Skin epidermis (tissue), 12 donors: ENCODE measurements around the gene IL31.
"Not testable (repeated sequence)": the region's sequence is repeated elsewhere in the genome, so short reads cannot be mapped to it uniquely, and the experiment has no call there.

Experiments
- H3K27ac ChIP-seq, 21 experiments: fragments of 200-600 bp; sonication (generic) in 11 of 21; one replicate each; pipeline ENCODE4 v1.5.0; 2020; ENCODE audit warnings: mild to moderate bottlenecking in 3 of 21, inconsistent platforms in 2 of 21, moderate library complexity in 2 of 21
- H3K4me3 ChIP-seq, 7 experiments: fragments of 200-600 bp; sonication (generic) in 2 of 7; one replicate each; pipeline ENCODE4 v1.5.0; 2020; ENCODE audit warnings: inconsistent platforms in 2 of 7, mild to moderate bottlenecking in 2 of 7, moderate library complexity in 1 of 7

Gene IL31

DNA sequence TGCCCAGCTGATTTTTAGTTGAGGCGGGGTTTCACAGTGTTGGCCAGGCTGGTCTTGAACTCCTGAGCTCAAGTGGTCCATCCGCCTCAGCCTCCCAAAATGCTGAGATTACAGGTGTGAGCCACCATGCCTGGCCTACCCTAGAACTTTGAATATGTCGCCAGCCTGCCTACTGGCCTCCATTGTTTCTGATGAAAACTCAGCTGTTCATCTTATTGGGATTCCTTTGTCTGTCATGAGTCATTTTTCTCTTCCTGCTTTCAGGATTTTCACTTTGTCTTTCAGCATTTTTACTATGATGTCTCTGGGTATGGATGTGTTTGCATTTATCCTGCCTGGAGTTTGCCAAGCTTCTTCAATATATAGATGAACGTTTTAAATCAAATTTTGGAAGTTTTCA is 21.4 kb upstream of the IL31 start:
- Histone ChIP-seq H3K4me3 (no peak overlapping the region), H3K27ac (no peak overlapping the region)

GRCh38 chr12:122194804-122195203 is 20.8 kb upstream of the IL31 start:
- Histone ChIP-seq H3K4me3 (no peak overlapping the region), H3K27ac (no peak overlapping the region)

DNA sequence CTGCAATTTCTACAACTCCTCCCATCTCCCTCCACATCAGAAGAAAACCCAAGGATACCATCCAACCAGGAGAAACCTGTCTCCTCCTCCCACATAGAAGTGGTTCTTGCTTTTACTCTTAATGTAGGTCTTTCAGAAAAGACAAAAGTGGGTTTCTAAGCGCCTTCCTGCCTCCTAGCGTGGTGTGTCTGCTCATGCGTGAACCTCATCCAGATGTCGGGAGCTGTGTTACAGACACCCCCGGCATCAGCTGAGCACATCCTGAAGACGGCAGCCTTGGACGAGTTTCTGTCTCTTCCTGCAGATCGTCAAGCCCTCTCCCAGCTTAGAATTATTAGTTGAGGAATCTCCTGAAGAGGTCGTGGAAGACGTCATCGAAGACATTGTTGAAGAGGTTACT is 18.4 kb upstream of the IL31 start:
- no peak overlapping the region for H3K4me3 ChIP-seq
- H3K27ac ChIP-seq, result no peak overlapping the region

- no peak overlapping the region for H3K27ac ChIP-seq
- no peak overlapping the region for H3K4me3 ChIP-seq
Observed at GRCh38 chr12:122190842-122191668, 17.0 kb upstream of the IL31 start.

GRCh38 chr12:122189626-122190475 is 15.8 kb upstream of the IL31 start:
- Histone ChIP-seq H3K27ac (no peak overlapping the region), H3K4me3 (no peak overlapping the region)

DNA sequence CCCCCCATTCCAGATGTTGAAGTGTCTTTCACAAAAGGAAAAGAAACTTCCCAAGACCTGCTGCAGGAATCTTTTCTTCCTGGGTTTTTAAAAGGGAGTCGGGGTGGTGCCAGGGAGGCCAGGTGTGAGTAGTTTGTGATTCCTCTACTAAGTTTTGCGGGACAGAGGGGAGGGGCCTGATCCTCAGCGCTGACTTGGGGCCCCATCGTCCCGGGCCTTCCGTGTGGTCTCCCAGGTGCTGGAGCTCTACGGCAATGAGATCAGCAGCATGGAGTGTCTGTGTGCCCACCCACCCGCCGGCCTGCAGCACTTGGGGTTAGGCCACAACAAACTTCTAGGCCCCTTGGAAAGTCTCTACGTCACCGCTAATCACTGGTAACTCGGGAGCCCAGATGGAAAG is 13.4 kb upstream of the IL31 start:
- no peak overlapping the region for H3K27ac ChIP-seq
- no peak overlapping the region for H3K4me3 ChIP-seq

DNA sequence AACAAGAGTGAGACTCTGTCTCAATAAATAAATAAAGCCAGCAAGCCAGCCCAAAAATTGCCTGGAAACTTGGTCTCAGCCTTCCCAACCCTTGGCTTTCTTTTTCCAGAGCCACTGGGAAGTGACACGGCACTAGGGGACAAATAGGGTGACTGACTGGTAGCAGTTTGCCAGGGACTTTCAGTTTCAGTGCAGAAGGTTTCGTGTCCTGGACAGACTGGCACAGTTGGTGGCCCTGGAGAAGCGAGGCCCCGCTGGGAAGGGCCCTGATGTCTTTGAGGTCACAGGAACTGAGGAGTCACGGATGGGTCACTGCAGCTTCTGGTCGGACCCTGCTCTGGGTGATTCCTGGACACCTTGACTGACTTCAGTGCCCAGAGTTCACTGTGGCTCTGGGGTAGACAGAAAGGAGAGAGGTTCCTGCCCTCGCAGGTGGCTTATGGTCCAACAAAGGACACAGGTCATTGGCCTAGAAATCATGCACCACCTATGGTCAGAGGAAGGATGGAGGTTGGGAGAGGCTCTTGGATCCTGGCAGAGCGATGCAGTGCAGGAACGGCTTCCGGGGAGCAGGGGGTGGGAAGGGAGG is 11.6 kb upstream of the IL31 start:
- no peak overlapping the region for H3K4me3 ChIP-seq
- no peak overlapping the region for H3K27ac ChIP-seq

DNA sequence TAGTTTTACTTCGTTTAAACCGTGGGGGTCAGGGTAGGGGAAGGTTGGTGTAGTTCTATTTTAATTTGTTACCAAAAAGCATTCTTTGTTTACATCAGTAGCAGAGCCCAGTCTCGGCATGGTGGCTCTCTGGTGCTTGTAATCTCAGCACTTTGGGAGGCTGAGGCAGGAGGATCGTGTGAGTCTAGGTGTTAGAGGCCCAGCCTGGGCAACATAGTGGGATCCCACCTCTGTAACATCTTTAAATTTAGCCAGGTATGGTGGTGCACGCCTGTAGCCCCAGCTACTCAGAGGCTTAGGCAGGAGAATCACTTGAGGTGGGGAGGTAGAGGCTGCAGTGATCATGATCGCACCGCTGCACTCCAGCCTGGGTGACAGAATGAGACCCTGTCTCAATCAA is 11.1 kb upstream of the IL31 start:
- no peak overlapping the region for H3K4me3 ChIP-seq
- no peak overlapping the region for H3K27ac ChIP-seq

- no peak overlapping the region for H3K27ac ChIP-seq
- H3K4me3 ChIP-seq, result no peak overlapping the region
Observed at GRCh38 chr12:122184517-122184916, 10.5 kb upstream of the IL31 start.

DNA sequence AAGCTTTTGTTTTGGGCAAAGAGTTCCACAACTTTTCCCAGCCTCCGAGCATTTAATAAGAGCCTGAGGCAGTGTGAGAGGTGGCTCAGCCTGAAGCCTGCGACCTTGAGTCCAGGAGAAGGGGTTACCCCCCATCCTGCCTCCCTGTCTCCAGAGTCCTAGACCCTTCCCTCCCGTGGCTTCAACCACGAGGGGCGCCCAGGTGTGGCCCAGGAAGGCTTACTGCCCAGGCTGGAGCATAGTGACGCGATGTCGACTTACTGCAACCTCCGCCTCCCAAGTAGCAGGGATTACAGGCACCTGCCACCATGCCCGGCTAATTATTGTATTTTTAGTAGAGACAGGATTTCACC is 9.5 kb upstream of the IL31 start:
- H3K4me3 ChIP-seq, result peak overlapping the region; percentile 37 to 60 (median 48)
- peak overlapping the region in 4 of 21 experiments; percentile 4 to 67 (median 48) for H3K27ac ChIP-seq

DNA sequence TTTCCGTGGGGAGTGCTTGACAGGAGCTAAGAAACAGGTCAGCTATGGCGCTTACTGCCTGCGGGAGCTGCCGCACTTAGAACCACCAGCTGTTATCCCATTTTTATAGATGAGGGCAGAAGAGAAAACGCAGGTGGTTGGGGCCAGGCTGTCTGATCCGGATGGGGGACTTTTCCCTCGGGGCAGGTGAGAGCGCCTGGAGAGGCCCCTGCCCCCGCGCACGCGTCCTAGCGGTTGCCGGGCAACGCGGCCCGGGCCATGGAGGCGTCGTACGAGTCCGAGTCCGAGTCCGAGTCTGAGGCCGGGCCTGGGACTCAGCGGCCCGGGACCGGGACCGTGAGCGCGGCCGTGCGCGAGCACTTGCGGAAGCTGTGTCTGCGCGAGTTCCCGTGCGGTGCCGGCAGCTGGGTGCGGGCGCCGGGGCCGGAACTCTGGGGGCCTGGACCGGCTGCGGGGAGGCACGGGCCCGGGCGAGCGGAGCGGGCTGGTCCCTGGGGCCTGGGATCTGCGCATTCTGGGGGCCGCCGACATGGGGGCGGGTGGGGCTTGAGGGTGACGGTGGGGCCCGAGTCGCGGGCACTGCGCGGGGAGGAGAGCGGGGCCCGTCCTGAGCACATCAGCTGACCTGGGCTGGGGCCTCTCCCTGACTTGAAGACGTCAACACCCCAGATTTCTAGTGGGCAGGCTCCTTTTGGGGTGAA is 9.0 kb upstream of the IL31 start, which contains the start of gene LRRC43:
Gene LRRC43 (plus strand): TSS at position 237 of the 701 bp plus-strand sequence. CDS start 22 bp downstream, at position 259.
- Histone ChIP-seq H3K4me3 (peak within 1 kb of the TSS; percentile 37 to 60 (median 48)), H3K27ac (peak within 1 kb of the TSS in 11 of 21 experiments; percentile 4 to 67 (median 39))

- H3K4me3 ChIP-seq, result not testable (repeated sequence)
Observed at GRCh38 chr12:122176473-122176872, 2.5 kb upstream of the IL31 start.

GRCh38 chr12:122172262-122172939 is 1.6 kb downstream of the IL31 start:
- H3K4me3 ChIP-seq, result no peak overlapping the region
- no peak overlapping the region for H3K27ac ChIP-seq

More at GRCh38 chr12:122176473-122176872, 2.5 kb upstream of the IL31 start:
- H3K27ac ChIP-seq, result not testable (repeated sequence)

GRCh38 chr12:122171399-122171798 is 2.6 kb downstream of the IL31 start:
- no peak overlapping the region for H3K27ac ChIP-seq
- H3K4me3 ChIP-seq, result no peak overlapping the region

GRCh38 chr12:122168492-122168891 is 5.5 kb downstream of the IL31 start:
- H3K4me3 ChIP-seq, result no peak overlapping the region

DNA sequence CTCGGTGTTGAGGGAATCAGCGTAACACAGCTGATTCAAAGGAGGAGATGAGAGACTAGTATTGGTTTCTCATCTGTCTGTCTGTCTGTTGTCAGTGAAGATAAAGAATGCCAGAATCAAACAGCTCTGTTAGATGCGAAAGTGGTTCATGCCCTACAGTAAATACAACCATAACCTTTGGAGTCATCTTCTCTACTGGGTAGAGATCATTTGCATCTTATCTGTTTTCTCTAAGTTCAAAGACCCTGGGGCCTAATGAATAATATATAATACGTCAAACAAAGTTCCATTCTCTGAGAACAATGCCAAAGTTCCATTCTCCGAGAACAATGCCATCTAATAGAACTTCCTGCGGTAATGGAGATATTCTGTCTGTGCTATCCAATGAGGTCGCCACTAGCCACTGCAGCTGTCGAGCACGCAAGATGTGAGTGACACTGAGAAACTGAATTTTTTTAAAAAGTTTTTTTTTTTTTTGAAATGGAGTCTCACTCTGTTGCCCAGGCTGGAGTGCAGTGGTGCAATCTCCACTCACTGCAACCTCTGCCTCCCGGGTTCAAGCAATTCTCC is 6.6 kb downstream of the IL31 start:
- no peak overlapping the region for H3K4me3 ChIP-seq
- peak overlapping the region in 2 of 21 experiments; percentile 5 to 42 for H3K27ac ChIP-seq

More at GRCh38 chr12:122168492-122168891, 5.5 kb downstream of the IL31 start:
- H3K27ac ChIP-seq, result no peak overlapping the region

DNA sequence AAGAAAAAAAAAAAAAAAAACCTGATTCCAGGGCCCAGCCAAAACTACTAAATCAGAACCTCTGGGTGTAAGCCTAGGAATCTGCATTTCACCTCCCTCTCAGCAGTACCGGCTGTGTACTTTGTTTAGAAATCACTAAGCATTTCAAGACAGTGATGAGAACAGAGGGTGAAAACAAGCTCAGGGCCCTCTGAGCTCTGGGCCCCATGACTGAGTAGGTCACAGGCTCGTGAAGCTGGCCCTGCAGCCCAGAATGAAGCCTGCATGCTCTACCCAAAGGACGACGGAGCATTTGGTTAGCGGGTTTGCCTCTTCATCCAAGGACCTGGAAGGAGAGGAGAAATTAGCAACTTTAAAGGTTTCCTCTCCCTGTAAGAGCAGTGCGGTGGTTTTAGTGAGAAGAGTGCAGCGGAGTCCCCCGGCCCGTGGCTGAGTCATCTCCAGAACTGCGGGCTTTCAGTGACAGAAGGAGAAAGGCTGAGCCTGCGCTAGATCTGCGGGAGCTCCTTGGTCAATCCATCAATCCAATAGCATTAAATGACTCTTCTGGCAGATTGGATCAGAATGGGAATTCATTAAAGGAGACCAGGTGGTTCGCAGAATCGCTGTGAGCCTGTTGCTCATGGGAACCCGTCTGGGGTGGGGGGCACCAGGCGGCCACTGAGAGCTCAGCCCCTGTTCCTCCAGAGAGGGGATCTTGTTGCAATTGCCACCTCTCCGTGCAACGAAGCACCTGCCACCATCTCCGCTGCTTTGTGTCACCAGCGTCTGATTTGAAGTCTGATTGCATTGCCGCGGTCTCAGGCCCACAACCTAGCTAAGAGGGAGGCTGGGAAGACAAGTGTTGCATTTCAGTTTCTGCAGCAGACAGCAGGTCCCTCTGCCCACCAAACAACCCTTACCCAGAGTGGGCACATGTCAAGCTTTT is 7.3 kb downstream of the IL31 start:
- Histone ChIP-seq H3K4me3 (no peak overlapping the region), H3K27ac (peak overlapping the region in 2 of 21 experiments; percentile 5 to 42)

DNA sequence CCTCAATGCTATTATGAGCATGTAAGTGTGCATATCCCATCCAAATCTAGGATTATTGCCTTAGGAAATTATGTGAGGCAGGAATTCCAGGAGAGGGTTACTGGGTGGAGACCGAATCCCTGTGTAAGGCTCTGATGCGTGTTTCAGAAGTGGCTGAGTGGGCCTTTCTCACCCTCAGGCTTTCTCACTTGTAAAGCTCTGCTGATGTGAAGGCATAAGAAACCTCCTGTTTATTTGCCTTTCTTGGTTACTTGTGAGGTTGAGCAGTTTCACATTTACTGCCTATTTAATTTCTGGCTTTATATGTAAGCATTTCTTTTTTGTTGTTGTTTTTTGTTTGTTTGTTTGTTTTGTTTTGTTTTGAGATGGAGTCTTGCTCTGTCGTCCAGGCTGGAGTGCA is 11.0 kb downstream of the IL31 start:
- no peak overlapping the region for H3K27ac ChIP-seq
- H3K4me3 ChIP-seq, result no peak overlapping the region
